Measurements from ENCODE around the gene RANBP9.
A peak's percentile ranks its signal among the peaks of the same experiment; 100 is the strongest.

RANBP9 gene

DNA sequence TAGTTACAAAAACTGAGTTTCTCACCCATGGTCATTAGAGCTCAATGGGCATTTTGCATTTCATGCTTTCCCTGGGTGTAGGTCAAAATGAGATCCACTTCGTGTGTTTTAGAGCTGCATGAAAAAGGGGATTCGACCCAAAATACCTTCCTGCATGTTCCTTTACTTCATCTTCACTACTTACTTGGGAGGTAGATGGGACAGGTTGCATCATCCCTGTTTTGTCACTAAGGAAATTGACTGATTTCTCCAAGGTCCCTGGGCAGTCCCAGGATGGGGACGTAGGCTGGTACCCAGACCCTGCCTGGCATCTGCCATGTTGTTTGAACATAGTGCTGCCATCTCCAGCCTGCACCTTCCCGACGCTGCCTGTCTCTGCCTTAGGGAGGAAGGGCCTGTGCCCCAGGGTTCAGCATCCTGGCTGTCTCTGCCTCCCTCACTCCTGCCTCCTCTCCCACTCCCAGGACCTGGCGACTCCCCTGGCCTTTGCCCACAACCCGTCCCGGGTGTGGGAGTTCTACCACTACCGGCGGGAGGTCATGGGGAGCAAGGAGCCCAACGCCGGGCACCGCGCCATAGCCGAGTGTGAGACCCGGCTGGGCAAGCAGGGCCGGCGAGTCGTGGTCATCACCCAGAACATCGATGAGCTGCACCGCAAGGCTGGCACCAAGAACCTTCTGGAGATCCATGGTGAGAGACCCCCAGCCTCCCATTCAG lies 120.3 kb downstream of the RANBP9 start:
- DNase-seq: no peak

GRCh38 chr6:13590574-13591153 lies 121.0 kb downstream of the RANBP9 start:
- no peak for DNase-seq

DNA sequence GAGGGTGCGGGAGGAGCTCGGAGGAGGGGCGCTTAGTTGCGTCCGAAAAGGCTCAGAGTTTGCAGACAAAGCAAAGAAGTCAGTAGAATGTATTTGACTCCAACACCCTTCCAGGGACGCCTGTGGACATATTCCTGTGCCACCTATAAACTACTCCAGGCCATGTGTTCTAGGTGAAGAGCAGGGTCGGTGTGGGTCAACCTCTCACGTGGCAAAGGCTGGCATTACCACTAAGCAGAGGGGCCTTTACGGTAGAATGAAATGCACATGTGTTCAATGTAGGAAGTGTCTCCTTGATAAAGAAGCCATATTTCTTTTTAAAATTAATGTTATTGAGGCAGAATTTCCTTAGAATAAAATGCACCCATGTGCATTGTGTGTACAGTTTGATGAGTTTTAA lies 121.8 kb downstream of the RANBP9 start:
- peak; percentile 26 for DNase-seq

- DNase-seq: no peak
These were observed 124.8 kb downstream of the RANBP9 start for GRCh38 chr6:13586603-13587542.

DNA sequence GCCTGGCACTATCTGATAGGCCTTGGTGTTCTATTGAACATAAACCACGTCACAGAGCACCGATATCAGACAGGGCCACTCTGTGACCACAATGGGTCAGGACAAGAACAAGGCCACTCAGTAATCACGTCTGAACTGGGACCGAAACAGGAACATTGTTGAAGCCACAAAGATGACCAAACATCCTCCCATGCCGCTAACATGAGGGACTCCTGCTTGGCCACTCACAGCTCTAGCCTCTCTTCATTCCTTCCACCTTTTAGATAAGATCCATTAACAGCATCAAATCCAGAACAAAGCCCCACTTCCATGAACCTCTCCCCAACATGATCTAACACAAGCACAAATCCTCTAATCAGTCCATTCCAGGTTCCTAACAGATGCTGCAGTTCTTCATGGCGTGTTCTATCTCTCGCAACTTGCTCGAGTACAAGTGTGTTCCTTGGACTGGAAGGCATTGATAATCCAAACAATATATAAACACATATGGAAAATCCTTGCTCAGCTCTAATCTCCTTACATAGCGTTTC lies 129.9 kb downstream of the RANBP9 start:
- no peak for DNase-seq

DNA sequence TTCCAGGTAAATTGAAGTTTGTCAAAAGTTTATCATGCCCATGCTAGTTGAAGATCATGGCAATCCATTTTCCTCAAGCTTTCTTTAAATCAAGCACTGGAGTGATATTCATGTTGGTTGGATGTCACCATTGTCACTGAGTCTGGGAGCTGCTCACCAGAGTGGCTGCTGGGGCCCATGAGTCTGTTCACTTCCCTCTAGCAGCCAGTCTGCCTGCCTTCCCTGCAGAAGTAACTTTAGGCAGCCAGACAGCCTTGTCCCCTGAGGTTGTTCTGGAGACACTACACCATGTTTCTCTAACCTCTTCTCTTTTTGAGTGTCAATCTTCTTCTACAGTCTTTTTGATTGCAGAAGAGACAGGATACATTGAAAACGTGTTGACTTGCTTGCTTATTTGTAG lies 131.7 kb downstream of the RANBP9 start:
- DNase-seq: no peak

- DNase-seq: no peak
These were observed 133.7 kb downstream of the RANBP9 start for GRCh38 chr6:13577926-13578325.

- no peak for DNase-seq
These were observed 135.6 kb downstream of the RANBP9 start for GRCh38 chr6:13576017-13576416.

DNA sequence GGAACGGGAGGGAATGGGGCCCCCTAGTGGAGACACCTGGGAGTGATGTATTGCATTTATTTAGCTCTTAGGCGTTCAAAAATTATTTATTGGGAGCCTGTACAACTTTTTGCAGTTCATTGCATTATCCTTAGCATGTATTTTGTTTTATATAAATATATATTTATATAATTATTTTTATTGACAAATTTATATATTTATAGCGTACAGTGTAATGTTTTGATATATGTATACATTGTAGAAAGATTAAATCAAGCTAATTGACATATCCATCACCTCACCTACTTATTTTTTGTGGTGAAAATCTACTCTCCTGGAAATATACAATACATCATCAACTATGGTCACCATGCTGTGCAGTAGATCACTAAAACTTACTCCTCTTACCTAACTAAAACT lies 136.3 kb downstream of the RANBP9 start:
- DNase-seq: no peak

DNA sequence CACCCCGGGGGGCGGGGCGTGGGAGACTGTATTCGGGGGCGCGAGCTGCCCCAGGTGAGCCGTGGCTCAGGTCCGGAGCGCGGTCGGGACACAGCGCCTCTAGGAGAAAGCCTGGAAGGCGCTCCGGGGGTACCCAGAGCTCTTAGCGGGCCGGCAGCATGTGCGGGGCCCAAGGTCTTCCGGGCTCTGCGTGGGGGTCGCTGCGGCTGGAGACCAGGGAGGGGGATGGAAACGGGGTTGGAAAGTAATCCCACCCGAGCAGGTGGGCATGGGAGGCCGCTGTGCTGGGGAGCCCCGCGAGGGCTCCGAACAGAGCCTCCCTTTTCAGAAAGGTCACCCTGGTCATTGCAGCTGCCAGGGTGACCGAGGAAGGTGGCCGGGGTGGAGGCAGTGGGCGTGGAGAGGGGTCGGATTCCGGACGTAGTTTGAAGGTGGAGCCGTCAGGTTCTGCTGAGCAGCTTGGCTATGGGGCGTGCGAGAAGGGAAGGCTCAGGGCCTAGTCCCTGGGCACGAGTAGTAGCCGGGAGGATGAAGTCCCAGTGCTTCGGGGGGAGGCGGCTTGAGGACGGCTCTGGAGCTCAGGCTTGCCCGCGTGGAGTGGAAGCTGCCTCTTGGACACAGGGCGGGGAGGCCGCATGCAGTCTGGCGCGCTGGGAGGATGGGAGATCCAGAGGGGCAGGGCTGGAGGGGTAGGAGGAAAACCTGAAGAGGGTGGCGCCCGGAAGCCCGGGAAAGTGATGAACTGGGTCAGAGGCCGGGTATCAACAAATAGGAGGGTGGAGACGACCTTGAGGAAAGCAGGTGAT lies 136.9 kb downstream of the RANBP9 start, which contains the start of gene SIRT5:
SIRT5 (plus strand) TSS at position 31 of the 806 bp plus-strand sequence. CDS start 9,510 bp downstream, outside the sequence.
- DNase-seq: peak; percentile 87

GRCh38 chr6:13574149-13574570 lies 137.5 kb downstream of the RANBP9 start:
- peak; percentile 76 for DNase-seq

- DNase-seq: no peak
These were observed 137.9 kb downstream of the RANBP9 start for GRCh38 chr6:13573669-13574110.

- no peak for DNase-seq
These were observed 138.5 kb downstream of the RANBP9 start for GRCh38 chr6:13572951-13573654.

- DNase-seq: no peak
These were observed 139.4 kb downstream of the RANBP9 start for GRCh38 chr6:13572240-13572639.

Data from DMS 273 treated with DMSO at 0.1 percent for 48 hours (cell line).